ENCODE results near the gene POU3F4.

POU3F4 gene

GRCh38 chrX:83508006-83508405, at the start of gene POU3F4:
TSS of gene POU3F4 (plus strand) at chrX:83508290. CDS start at chrX:83508325, 35 bp downstream.
- DNase-seq = no peak

- no peak for DNase-seq
These were observed 38.5 kb upstream of the POU3F4 start for GRCh38 chrX:83469551-83469950.

GRCh38 chrX:83495898-83496297, 12.2 kb upstream of the POU3F4 start:
- no peak for DNase-seq

- no peak for DNase-seq
These were observed 7.1 kb upstream of the POU3F4 start for GRCh38 chrX:83501003-83501402.

GRCh38 chrX:83501530-83501929, 6.6 kb upstream of the POU3F4 start:
- DNase-seq = no peak

- DNase-seq = no peak
These were observed 3.2 kb upstream of the POU3F4 start for GRCh38 chrX:83504721-83505479.

GRCh38 chrX:83508526-83509253, 600 bp downstream of the POU3F4 start:
- no peak for DNase-seq

GRCh38 chrX:83509254-83509801, 1.2 kb downstream of the POU3F4 start:
- DNase-seq = no peak

GRCh38 chrX:83510510-83511062, 2.5 kb downstream of the POU3F4 start:
- DNase-seq = no peak

GRCh38 chrX:83511208-83511607, 3.1 kb downstream of the POU3F4 start:
- DNase-seq = no peak

GRCh38 chrX:83512111-83512510, 4.0 kb downstream of the POU3F4 start:
- no peak for DNase-seq

GRCh38 chrX:83516597-83516996, 8.5 kb downstream of the POU3F4 start:
- DNase-seq = no peak

GRCh38 chrX:83521905-83522304, 13.8 kb downstream of the POU3F4 start:
- DNase-seq = no peak

GRCh38 chrX:83529950-83530349, 21.9 kb downstream of the POU3F4 start:
- DNase-seq = no peak

- no peak for DNase-seq
These were observed 27.5 kb downstream of the POU3F4 start for GRCh38 chrX:83535417-83536196.
